Epithelial cell of prostate (primary cell): Measurements from ENCODE around the gene SNAI1.
"Not testable (repeated sequence)": the region's sequence is repeated elsewhere in the genome, so short reads cannot be mapped to it uniquely, and the experiment has no call there.

Experiments
- DNase-seq: peaks from one replicate; pipeline ENCODE4 v3.0.0-alpha.2; 2011; ENCODE audit warnings: low read depth, low spot score
- H3K27ac ChIP-seq: fragments of 450-650 bp; 2 replicates; pipeline ENCODE4 v1.5.1; 2017; ENCODE audit warnings: mild to moderate bottlenecking

Gene SNAI1

GRCh38 chr20:49984426-49985153 is 1.8 kb downstream of the SNAI1 start:
- no peak overlapping the region for H3K27ac ChIP-seq
- DNase-seq = no peak

GRCh38 chr20:49985157-49985556 is 2.4 kb downstream of the SNAI1 start:
- DNase-seq = no peak
- H3K27ac ChIP-seq = no peak overlapping the region

- DNase-seq = no peak
- H3K27ac ChIP-seq = no peak overlapping the region
These were observed 2.8 kb downstream of the SNAI1 start for GRCh38 chr20:49985617-49986016.

- no peak overlapping the region for H3K27ac ChIP-seq
- DNase-seq = no peak
These were observed 3.3 kb downstream of the SNAI1 start for GRCh38 chr20:49986049-49986448.

GRCh38 chr20:49987015-49987867 is 4.5 kb downstream of the SNAI1 start:
- H3K27ac ChIP-seq = no peak overlapping the region
- DNase-seq = no peak

GRCh38 chr20:49987868-49988690 is 5.3 kb downstream of the SNAI1 start:
- no peak overlapping the region for H3K27ac ChIP-seq
- no peak for DNase-seq

GRCh38 chr20:49989234-49990065 is 6.7 kb downstream of the SNAI1 start:
- no peak for DNase-seq
- H3K27ac ChIP-seq = no peak overlapping the region

- H3K27ac ChIP-seq = no peak overlapping the region
- DNase-seq = no peak
These were observed 7.5 kb downstream of the SNAI1 start for GRCh38 chr20:49990271-49990720.

GRCh38 chr20:49993301-49993751 is 10.5 kb downstream of the SNAI1 start:
- no peak for DNase-seq
- no peak overlapping the region for H3K27ac ChIP-seq

- no peak for DNase-seq
- H3K27ac ChIP-seq = no peak overlapping the region
These were observed 12.8 kb downstream of the SNAI1 start for GRCh38 chr20:49995586-49995985.

GRCh38 chr20:49998478-49999188 is 15.9 kb downstream of the SNAI1 start:
- H3K27ac ChIP-seq, DNase-seq: not testable (repeated sequence)

GRCh38 chr20:49999329-49999728 is 16.5 kb downstream of the SNAI1 start:
- DNase-seq = no peak
- H3K27ac ChIP-seq = no peak overlapping the region

- H3K27ac ChIP-seq, DNase-seq: not testable (repeated sequence)
These were observed 17.9 kb downstream of the SNAI1 start for GRCh38 chr20:50000548-50001222.

- no peak for DNase-seq
- no peak overlapping the region for H3K27ac ChIP-seq
These were observed 19.1 kb downstream of the SNAI1 start for GRCh38 chr20:50001784-50002311.

GRCh38 chr20:50003253-50003656 is 20.5 kb downstream of the SNAI1 start:
- peak overlapping the region; percentile 32 for H3K27ac ChIP-seq
- no peak for DNase-seq

GRCh38 chr20:50004229-50004628 is 21.4 kb downstream of the SNAI1 start:
- no peak overlapping the region for H3K27ac ChIP-seq
- DNase-seq = no peak

- DNase-seq = no peak
- H3K27ac ChIP-seq = no peak overlapping the region
These were observed 22.7 kb downstream of the SNAI1 start for GRCh38 chr20:50005471-50005981.

- H3K27ac ChIP-seq = no peak overlapping the region
- no peak for DNase-seq
These were observed 24.6 kb downstream of the SNAI1 start for GRCh38 chr20:50007369-50007768.
